Keratinocyte (primary cell): Measurements from ENCODE around the gene NRP1.

Source experiments
- CTCF ChIP-seq, 3 experiments: IDR thresholded peaks in 1 of 3; conservative IDR thresholded peaks in 1 of 3; optimal IDR thresholded peaks in 1 of 3; 2 replicates in 2 of 3; 3 replicates in 1 of 3; pipeline versions ENCODE3 to v1.5.1; 2011; ENCODE audit warnings: low read length in 3 of 3, mild to moderate bottlenecking in 3 of 3, moderate library complexity in 2 of 3, control low read depth in 1 of 3, inconsistent platforms in 1 of 3; ENCODE audit not compliant: insufficient read depth in 2 of 3; ENCODE audit errors: extremely low read depth in 1 of 3
- EZH2 ChIP-seq: IDR thresholded peaks from one replicate; pipeline ENCODE4 v1.6.1; 2012; ENCODE audit warnings: inconsistent platforms, mild to moderate bottlenecking, low read length, moderate library complexity

- TF ChIP-seq EZH2 = no peak
- no peak for TF ChIP-seq CTCF (optimal IDR thresholded peaks at IDR 0.05 in 1 of 3, IDR thresholded peaks at IDR 0.05 in 1 of 3, conservative IDR thresholded peaks at IDR 0.05 in 1 of 3; ENCODE audit: extremely low read depth in 1 of 3, insufficient read depth in 2 of 3, low read length in 3 of 3)
Measured at GRCh38 chr10:33216661-33217427, 117.6 kb downstream of the NRP1 start.
